Lung microvascular endothelial cell (primary cell): Measurements from ENCODE around the gene KDM3A. TPM values are rescaled to one million over a fixed set of nuclear protein-coding genes. Genes with fewer than 3 reads are reported as not detected.
"Not testable (repeated sequence)": the region's sequence is repeated elsewhere in the genome, so short reads cannot be mapped to it uniquely, and the experiment has no call there.

Experiments
- DNase-seq, 2 donors: peaks; one replicate each; pipeline versions ENCODE4 v3.0.0 to v3.0.0-alpha.2; 2010; ENCODE audit warnings: low read depth in 2 of 2
- total RNA-seq: library from RNA; depleted of rRNA; stranded (reverse); fragments of >200 nt; gene quantifications from 2 replicates; pipeline ENCODE4 v1.2.1, GENCODE V29; 2014

Gene KDM3A
- total RNA-seq, 1 donor from 2014 or later: 26.0 TPM

DNA sequence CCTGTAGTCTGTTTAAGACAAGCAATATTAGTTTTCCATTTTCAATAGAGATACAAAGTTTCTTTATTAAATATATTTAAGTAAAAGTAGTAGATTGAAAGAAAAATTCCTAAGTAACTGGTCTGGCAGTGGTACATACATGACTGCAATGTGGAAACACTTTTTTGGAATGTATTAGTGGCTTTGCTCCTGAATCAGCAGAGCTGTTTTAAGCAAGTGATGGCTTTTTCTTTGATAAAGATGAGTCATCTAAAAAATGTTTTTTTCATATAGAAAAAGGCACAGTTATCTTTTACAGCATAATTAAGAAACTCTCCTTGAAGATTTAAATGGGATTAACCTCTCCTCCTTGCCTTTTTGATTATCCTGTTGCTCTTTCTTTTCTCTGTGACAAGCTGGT, 34.9 kb downstream of the KDM3A start:
- no peak for DNase-seq

DNA sequence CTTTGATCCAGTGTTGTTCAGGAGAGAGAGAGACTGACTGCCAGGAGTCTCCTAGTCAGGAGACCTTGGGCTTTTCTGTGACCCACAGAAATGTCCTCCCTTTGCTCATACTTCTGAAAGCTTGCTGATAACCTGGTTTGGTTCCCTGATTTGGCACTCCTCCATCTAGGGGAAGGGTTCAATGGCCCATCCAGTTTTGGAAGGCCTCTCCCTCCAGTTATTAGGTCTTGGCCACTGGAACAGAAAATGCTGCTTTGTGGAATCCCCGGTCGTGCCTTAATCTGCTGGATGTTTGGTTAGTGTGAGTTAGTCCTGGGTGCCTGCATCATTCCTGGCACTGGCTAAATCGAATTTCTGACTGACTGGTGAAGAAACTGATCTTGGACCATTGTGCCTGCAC, 35.7 kb downstream of the KDM3A start:
- DNase-seq: no peak

DNA sequence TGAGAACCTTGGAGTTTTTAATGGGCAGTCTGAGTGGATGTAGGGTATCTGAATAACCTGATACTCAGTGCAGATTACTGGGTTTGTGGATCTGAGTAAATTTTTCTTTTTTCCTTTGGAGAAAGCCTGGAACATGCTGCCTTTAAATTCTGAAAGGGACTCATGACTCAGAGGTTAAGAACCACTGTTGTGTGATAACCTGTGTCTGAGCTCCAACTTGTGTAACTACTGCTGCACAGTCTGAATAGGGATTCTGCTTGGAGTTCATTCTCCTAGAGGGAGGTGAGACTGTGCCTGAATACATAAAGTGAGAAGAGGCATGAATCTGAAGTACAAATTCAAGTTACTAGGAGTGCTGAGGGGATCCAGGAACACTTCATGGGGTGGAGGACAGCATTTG, 36.2 kb downstream of the KDM3A start:
- DNase-seq: no peak

DNA sequence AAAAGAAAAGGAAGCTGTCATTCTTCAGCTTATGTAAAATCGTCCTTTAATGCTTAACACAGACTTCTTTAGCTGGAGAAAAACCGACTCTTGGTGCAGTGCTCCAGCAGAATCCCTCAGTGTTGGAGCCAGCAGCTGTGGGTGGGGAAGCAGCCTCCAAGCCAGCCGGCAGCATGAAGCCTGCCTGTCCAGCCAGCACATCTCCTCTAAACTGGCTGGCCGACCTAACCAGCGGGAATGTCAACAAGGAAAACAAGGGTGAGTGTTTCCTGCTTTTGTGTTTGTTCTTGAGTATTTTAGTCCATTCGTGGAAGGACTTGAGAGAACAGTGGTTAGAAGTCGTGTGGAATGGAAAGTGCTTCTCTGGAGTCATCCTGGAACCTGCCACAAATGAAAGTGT, 38.9 kb downstream of the KDM3A start:
- peak in 1 of 2 donors; percentile 5 for DNase-seq

DNA sequence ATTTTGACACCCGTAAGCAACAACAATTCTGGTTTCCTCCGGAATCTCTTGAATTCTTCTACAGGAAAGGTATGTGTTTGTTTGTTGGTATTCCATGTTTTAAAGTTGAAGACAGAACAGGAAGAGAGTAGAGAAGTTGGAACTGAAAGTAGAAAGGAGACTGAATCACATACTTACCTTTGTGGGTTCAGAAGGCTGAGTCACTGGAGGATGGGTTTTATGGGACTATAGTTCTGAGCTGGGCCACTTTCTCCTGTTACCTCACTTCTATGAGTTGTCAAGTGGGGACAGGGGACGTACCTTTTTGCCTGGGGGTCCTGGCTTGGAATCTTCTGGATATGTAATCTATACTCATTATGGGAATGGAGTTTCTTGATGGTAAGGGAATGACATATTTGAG, 40.9 kb downstream of the KDM3A start:
- peak in 1 of 2 donors; percentile 9 for DNase-seq

DNA sequence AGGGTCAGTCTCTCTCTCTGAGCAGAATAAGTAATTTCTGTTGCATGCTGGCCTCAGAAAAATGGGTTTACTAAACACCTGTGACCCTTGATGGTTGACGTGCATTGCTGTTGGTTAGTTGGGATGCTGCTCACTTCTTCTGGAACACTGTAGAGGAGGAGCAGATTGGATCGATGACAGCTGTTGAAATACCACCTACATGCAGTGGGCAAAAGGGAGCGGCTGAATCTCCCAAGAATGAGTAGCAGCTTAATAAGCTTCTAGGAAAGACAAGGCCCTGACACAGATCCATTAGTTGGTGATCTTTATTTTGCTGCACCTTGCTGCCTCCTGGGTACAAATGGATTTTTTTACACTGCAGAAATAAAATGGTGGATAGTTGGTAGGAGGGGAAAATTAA, 43.2 kb downstream of the KDM3A start:
- DNase-seq: no peak

DNA sequence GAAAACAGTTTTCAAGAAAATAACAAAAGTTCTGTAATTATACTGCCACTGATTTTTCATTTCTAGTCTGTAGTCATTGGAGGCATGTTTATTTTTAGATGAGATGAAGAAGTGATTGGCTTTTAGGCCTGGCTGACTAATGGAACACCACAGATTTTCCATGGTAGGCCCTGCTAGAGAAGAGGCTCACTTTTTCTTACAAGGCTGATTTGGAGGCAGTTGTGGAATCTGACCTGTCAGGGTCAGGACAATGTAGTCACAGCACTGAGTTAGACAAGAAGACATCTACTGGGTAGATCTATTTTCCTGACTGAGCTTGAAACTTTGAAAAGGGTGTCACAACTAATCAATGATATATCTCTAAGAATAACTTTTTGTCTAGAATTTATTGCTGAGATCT, 43.9 kb downstream of the KDM3A start:
- DNase-seq: no peak

DNA sequence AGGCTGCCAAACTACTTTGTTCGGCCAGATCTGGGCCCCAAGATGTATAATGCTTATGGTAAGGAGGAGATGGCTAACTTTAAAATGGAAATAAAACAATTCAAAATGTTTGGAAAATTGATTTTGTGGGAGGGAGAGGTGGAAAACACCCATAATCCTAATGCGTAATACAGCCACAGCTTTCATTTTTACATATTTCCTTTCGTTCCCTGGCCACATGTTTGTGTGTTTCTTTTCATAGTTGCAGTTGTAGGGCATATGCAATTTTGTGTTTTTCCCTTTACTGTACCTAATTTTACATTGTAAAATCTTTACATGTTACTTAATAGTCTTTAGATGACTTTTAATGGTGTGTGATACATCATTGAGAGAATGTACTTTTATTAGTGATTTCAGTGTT, 44.6 kb downstream of the KDM3A start:
- DNase-seq: no peak

DNA sequence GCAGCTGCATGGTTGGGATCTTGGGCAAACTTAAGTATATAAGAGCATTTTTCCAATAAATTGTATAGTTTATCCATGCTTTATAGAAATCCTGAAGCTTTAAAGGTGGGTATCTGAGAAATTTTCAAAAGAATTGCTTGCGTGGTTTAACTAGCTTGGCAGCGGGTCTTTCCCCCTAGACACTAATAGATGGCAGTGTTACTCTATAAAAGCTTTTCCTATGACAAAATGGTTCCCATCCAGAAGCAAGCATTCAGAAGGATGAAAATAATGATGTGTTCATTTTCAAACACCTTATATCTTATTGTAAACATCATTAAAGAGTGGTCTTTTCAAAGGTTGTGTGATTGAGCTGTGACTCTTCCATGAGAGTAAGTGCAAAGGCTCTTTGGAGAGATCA, 45.9 kb downstream of the KDM3A start:
- DNase-seq: peak in 1 of 2 donors; percentile 15

DNA sequence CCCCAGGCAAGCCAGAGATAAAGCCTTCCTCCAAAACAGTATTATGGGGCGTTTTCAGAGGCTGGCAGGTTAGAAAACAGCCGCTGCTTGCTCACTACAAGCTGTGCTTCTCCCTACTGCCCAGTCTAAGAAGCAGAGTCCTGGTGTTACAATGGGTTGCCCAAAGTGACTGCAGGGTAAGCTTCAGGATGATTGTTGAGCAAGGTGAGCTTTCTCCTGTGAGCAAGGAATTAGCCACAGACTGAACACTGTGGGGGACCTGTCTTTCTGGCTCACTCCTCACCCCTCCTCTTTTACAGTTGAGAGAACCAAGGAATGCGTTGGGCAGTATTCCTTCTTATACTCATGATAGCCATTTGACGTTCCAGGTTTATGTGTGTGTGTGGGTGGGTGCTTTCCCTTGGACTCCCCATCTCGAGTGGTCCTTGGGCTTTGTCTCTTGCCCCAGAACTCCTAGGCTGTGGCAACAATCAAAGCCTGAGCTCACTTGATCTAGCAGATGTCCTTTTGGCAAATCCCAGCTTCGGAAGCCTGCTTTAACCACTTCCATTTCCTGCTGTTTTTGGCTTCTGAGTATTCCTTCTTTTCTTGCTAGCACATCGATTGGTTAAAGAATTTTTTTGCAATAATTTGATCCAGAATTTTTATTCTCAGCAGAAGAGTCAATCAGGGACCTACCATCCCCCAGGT, 47.5 kb downstream of the KDM3A start:
- DNase-seq: no peak

DNA sequence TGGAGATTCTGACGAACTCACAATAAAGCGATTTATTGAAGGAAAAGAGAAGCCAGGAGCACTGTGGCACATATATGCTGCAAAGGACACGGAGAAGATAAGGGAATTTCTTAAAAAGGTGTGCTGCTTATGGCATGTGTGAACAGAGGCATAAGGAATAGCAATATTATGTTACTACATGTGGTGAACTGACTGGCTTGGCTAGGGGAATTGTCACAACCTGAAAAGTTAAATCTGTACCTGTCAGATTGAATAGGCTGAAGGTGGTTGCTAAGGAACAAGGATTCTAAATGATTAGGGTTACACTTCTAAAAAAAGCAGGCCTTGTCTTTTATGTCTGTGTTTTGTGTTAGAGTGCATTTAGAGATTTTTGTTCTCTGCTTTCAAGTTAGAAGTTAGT, 48.4 kb downstream of the KDM3A start:
- no peak for DNase-seq

DNA sequence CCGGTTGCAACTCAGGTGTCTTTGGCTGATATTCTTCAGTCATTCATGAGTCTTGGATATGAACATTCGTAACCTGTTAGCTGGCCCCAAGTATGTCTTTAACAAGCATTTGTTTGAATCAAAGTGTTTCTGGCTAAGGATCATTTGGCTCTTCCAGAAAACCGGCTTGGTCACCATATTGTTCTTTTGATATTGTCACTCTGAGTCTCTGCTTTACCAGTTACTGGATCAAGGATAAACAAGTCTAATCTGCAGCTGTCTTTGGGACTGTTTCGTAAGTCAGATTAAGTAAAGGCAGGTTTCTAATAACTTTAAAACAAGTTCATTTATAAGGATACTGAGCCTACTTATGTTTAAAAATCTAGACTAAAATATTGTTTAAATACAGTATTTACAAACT, 49.1 kb downstream of the KDM3A start:
- DNase-seq: no peak

DNA sequence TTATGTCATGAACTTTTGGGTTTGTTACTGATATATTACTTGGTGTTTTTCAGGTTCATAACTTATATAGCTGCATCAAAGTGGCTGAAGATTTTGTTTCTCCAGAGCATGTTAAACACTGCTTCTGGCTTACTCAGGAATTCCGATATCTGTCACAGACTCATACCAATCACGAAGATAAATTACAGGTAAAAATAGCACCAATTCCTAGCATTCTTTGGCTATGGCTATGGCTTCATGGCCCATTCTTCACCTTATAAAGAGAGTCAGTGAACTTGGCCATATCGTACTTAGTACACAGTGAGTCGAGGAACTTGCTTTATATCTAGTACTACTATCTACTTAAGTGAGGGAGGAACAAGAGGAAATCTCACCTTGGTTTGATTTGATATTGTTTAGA, 49.9 kb downstream of the KDM3A start:
- no peak for DNase-seq

DNA sequence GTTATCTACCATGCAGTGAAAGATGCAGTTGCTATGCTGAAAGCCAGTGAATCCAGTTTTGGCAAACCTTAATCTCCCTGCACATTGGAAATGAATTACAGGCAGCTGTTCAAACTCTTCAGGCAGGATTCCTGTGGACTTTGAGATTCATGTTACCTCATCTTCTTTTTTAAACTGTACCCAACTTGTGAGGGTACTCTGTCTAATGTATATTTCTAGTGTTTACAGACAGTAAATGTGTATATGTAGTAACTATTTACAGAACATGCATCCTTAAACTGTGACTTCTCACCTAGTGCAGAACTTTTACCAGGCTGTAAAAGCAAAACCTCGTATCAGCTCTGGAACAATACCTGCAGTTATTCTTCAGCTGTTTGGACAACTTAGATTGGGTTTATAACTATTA, 50.9 kb downstream of the KDM3A start:
- DNase-seq: no peak

DNA sequence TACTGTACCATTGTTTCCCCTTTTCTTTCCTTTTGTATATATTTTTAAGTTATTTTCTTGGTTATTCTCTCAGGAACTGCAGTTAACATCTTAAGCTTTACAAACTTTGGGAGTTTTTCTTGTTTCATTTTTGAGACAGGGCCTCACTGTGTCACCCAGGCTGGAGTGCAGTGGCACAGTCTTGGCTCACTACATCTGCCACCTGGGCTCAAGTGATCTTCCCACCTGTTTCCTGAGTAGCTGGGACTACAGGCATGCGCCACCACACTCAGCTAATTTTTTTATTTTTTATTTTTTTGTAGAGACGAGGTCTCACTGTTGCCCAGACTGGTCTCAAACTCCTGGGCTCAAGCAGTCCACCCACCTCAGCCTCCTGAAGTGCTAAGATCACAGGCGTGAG, 55.2 kb downstream of the KDM3A start:
- not testable (repeated sequence) for DNase-seq

DNA sequence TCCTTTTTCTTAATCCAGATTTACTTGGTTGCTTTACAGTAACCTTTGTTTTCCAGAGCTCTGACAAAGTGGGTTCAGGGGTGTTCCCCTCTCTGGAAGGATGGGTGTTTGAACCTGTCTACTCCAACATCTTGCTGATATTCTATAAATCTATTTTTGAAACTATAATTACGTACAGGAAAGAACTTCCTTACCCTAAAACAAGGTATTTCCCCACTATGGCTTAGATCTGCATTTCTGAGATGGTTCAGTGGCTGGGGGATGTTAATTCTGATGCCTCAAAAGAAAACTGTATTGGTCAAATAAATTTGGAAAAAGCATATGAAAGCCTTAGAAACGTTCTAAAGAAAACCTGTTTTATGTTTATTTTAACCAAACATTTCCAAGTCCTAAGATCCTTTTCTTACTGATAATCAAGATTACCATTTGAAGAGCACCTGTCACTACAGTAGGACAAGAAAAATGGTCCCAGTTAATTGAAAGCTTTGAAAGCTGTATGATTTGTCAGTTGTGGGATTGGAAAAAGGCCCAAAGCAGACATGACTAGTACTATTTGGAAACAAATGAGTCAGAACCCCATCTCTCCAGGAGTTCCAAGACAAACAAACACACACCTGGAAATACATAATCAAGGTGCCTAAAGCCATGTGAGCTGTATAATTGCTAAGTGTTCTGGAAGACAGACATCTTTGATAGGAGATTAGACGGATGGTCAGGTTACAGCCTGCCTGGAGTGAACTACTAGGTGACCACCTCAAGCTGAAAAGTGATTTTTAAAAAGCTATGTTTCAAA, 57.5 kb downstream of the KDM3A start:
- DNase-seq: no peak

DNA sequence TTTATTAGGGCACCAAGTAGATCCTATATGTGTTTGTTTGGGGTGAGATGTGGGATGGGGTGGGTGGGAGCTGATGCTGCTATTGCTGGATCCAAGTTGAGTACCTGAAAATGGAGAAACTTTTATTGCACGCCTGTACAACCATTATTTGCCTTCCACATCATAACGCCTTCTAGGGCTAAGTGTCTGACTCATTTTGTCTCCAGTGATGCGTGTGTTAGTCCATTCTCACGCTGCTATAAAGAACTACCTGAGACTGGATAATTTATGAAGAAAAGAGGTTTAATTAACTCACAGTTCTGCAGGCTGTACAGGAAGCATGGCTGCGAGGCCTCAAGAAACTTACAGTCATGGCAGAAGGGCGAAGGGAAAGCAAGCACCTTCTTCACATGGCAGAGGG, 58.2 kb downstream of the KDM3A start:
- no peak for DNase-seq

DNA sequence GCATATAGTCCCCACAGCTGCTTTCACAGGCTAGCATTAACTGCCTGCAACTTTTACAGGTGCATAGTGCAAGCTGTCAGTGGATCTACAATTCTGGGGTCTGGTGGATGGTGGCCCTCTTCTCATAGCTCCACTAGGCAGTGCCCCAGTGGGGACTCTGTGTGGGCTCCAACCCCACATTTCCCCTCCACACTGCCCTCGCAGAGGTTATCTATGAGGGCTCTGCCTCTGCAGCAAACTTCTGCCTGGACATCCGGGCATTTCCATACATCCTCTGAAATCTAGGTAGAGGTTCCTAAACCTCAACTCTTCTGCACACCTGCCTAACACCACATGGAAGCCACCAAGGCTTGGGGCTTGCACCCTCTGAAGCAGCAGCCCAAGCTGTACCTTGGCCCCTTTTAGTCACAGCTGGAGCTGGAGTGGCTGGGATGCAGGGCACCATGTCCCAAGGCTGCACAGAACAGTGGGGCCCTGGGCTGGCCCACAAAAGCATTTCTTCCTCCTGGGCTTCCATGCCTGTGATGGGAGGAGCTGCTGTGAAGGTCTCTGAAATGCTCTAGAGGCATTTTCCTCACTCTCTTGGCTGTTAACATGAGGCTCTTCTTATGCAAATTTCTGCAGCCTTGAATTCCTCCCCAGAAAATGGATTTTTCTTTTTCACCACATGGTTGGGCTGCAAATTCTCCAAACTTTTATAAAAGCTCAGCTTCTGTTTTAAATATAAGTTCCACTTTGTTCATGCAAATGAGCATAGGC, 59.3 kb downstream of the KDM3A start:
- no peak for DNase-seq

DNA sequence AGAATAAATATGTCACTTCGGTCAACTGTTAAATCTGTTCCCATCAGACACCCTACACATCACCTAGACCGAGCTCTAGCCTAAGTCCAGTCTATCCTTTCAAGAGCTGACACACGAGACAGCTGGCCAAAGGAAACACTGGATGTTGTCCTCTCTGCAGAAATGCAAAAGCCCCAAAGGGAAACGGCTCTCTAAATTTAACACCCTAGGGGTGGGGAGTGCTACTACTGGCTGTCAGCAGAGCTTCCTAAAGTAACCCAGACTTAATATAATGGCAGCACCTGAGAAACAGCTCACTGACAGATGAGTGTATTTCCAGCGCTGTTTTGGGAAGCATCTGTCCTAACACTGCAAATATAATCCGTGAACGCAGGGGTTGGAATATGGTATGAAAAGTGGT, 66.4 kb downstream of the KDM3A start:
- DNase-seq: no peak

DNA sequence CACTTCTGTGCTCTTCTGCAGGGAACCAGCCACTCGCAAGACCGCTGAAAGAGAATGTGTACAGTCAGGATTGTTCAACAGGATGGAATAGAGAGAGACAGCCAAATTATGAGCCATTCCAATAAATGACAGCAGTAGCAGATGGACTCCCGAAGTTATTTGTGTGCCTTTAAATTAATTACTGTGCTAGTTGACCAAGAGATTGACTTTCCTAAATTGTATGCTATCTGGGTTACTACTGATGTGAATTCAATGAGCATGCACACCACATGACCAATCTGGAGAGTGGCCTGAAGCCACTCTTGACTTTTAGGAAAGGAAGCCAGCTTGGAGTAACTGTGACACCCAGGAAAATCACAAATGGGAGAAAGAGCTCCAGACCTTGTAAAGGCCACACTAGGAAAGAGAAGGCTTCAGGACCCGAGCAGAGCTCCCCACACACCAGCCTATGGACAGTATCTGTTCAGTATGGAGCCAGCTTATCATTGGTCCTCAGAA, 69.3 kb downstream of the KDM3A start:
- DNase-seq: no peak

DNA sequence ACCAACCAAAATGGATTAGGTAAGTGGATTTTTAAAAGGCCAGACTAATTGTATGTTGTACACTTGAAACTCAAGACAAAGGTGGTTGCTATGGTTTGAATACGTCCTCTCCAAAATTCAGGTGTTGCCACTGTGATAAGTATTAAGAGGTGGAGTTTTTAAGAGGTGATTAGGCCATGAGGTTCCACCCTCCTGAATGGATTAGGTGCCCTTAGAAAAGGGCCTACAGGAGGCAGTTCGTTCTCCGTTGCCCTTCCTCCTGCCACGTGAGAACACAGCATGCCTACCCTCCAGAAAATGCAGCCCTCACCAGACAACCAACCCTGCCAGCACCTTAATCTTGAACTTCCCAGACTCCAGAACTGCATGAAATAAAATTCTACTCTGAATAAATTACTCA, 70.9 kb downstream of the KDM3A start:
- no peak for DNase-seq

DNA sequence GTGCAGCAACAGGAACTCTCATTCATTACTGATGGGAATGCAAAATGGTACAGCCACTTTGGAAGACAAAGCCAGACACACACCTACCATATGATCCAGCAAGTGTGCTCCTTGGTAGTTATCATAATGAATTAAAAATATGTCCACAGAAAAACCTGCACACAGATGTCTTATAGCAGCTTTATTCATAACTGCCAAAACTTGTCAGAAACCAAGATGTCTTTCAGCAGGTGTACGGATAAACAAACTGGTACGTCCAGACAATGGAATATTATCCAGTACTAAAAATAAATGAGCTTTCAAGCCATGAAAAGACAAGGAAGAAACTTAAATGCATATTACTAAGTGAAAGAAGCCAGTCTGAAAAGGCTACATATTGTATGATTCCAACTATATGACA, 71.7 kb downstream of the KDM3A start:
- DNase-seq: no peak
